PC-3 (cell line): ENCODE measurements around the gene PAX5. TPM values are rescaled to one million over a fixed set of nuclear protein-coding genes. Genes with fewer than 3 reads are reported as not detected.

ENCODE experiments used
- ATAC-seq: fragments of 200-7000 bp; cut with Tn5 transposase; 2 replicates; pipeline ENCODE4 v1.9.1; 2020; ENCODE audit warnings: mild to moderate bottlenecking, moderate library complexity
- BruUV-seq: library from RNA; stranded (reverse); fragments of 400-500 nt; replicated peaks from 2 replicates; lab custom pipeline; 2021; lab: Mats Ljungman, UMichigan
- CTCF ChIA-PET: fragments of 300-600 bp; sonication (Branson Sonifier 250); formaldehyde crosslinking; loops from one replicate; lab custom pipeline; 2022; ENCODE audit warnings: antibody characterized with exemption; lab: Charles Lee
- POLR2A ChIA-PET: fragments of 300-600 bp; sonication (Branson Sonifier 250); formaldehyde crosslinking; loops from one replicate; lab custom pipeline; 2022; ENCODE audit warnings: antibody characterized with exemption; ENCODE audit not compliant: unreplicated experiment; lab: Charles Lee
- DNase-seq: peaks from one replicate; pipeline ENCODE4 v3.0.0-alpha.2; 2015
- H2AFZ ChIP-seq: fragments of 300-600 bp; sonication (generic); 2 replicates; pipeline ENCODE4 v1.6.0; 2016; ENCODE audit warnings: antibody characterized with exemption, low read length
- H3F3A ChIP-seq: fragments of 300-600 bp; sonication (generic); one replicate; pipeline ENCODE4 v1.6.0; 2017; ENCODE audit warnings: antibody characterized with exemption, low read length, control low read depth, mild to moderate bottlenecking; ENCODE audit not compliant: unreplicated experiment
- H3K27ac ChIP-seq: fragments of 300-600 bp; sonication (generic); 2 replicates; pipeline ENCODE4 v1.5.1; 2016; ENCODE audit warnings: mild to moderate bottlenecking, low read length
- H3K27me3 ChIP-seq: fragments of 300-600 bp; sonication (generic); 2 replicates; pipeline ENCODE4 v1.6.1; 2016; ENCODE audit warnings: low read length, mixed read lengths
- H3K36me3 ChIP-seq: fragments of 300-600 bp; sonication (generic); 2 replicates; pipeline ENCODE4 v1.6.1; 2016; ENCODE audit warnings: low read depth, mixed run types, low read length, mixed read lengths
- H3K4me1 ChIP-seq: fragments of 300-600 bp; sonication (generic); 2 replicates; pipeline ENCODE4 v1.5.1; 2016; ENCODE audit warnings: low read length; ENCODE audit not compliant: insufficient read depth
- H3K4me2 ChIP-seq: fragments of 300-600 bp; sonication (generic); 2 replicates; pipeline ENCODE4 v1.6.0; 2016; ENCODE audit warnings: low read length
- H3K4me3 ChIP-seq: fragments of 300-600 bp; sonication (generic); 2 replicates; pipeline ENCODE4 v1.5.1; 2016; ENCODE audit warnings: mild to moderate bottlenecking, low read length, mixed read lengths
- H3K79me2 ChIP-seq: fragments of 300-600 bp; sonication (generic); 2 replicates; pipeline ENCODE4 v1.6.1; 2017; ENCODE audit warnings: low read length, mixed read lengths
- H3K9ac ChIP-seq: fragments of 300-600 bp; sonication (generic); 2 replicates; pipeline ENCODE4 v1.6.0; 2016; ENCODE audit warnings: mild to moderate bottlenecking, low read length
- H3K9me2 ChIP-seq: fragments of 300-600 bp; sonication (generic); replicated peaks from 2 replicates; pipeline ENCODE4 v1.6.1; 2016; ENCODE audit warnings: mixed run types, low read length, mixed read lengths
- H3K9me3 ChIP-seq: fragments of 300-600 bp; sonication (generic); 2 replicates; pipeline ENCODE4 v1.6.1; 2016; ENCODE audit warnings: low read length, mixed read lengths
- H4K20me1 ChIP-seq: fragments of 300-600 bp; sonication (generic); 2 replicates; pipeline ENCODE4 v1.6.1; 2016; ENCODE audit warnings: low read length, mixed read lengths
- EZH2 ChIP-seq: fragments of 300-600 bp; sonication (generic); IDR thresholded peaks from one replicate; pipeline ENCODE4 v1.6.1; 2017; ENCODE audit warnings: antibody characterized with exemption, mild to moderate bottlenecking, low read length; ENCODE audit not compliant: unreplicated experiment
- EZH2phosphoT487 ChIP-seq: fragments of 300-600 bp; sonication (generic); IDR thresholded peaks from 2 replicates; pipeline ENCODE4 v1.6.1; 2018; ENCODE audit warnings: mild to moderate bottlenecking, antibody characterized with exemption, low read length, borderline replicate concordance
- intact Hi-C: fragments of 100-400 bp; cut with micrococcal nuclease; formaldehyde crosslinking; loops from 2 replicates; pipeline ENCODE4 v1.9.0; 2023
- total RNA-seq: library from RNA; depleted of rRNA; stranded (reverse); fragments of >200 nt; gene quantifications from 2 replicates; pipeline ENCODE4 v1.2.3, GENCODE V29; 2014
- TF ChIP-seq, protein P1 (sequence below): fragments of 300-600 bp; sonication (generic); conservative IDR thresholded peaks from 2 replicates; pipeline ENCODE4 v1.5.1; 2017; ENCODE audit warnings: antibody characterized with exemption, low read depth, mild to moderate bottlenecking, low read length

PAX5 gene
- total RNA-seq, 1 experiment from 2014 or later: not detected

GRCh38 chr9:36961561-36962325, 72.3 kb downstream of the PAX5 start:
- POLR2A ChIA-PET: no interaction called here
- no peaks in the 10 kb centered on the region for H3K79me2 ChIP-seq
- BruUV-seq: no TSS peak
- TF ChIP-seq, protein P1, sequence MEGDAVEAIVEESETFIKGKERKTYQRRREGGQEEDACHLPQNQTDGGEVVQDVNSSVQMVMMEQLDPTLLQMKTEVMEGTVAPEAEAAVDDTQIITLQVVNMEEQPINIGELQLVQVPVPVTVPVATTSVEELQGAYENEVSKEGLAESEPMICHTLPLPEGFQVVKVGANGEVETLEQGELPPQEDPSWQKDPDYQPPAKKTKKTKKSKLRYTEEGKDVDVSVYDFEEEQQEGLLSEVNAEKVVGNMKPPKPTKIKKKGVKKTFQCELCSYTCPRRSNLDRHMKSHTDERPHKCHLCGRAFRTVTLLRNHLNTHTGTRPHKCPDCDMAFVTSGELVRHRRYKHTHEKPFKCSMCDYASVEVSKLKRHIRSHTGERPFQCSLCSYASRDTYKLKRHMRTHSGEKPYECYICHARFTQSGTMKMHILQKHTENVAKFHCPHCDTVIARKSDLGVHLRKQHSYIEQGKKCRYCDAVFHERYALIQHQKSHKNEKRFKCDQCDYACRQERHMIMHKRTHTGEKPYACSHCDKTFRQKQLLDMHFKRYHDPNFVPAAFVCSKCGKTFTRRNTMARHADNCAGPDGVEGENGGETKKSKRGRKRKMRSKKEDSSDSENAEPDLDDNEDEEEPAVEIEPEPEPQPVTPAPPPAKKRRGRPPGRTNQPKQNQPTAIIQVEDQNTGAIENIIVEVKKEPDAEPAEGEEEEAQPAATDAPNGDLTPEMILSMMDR: no peak
- no peak for TF ChIP-seq EZH2phosphoT487
- no peak for TF ChIP-seq EZH2
- ATAC-seq (no peak), DNase-seq (no peak)
- H3K4me1 ChIP-seq: no peaks in the 10 kb centered on the region
- peaks cover 15% of the 10 kb centered on the region for H3K27me3 ChIP-seq
- no peaks in the 10 kb centered on the region for H4K20me1 ChIP-seq
- H3K9me3 ChIP-seq: no peaks in the 10 kb centered on the region
- no peak overlapping the region for H3K27ac ChIP-seq
- no peak overlapping the region for H3K9ac ChIP-seq
- H2AFZ ChIP-seq: no peak overlapping the region
- no peaks in the 10 kb centered on the region for H3K9me2 ChIP-seq
- H3K4me2 ChIP-seq: no peak overlapping the region
- intact Hi-C loops: no loop called here
- H3F3A ChIP-seq: no peaks in the 10 kb centered on the region
- H3K36me3 ChIP-seq: no peaks in the 10 kb centered on the region
- CTCF ChIA-PET: no interaction called here
- no peak overlapping the region for H3K4me3 ChIP-seq

DNA sequence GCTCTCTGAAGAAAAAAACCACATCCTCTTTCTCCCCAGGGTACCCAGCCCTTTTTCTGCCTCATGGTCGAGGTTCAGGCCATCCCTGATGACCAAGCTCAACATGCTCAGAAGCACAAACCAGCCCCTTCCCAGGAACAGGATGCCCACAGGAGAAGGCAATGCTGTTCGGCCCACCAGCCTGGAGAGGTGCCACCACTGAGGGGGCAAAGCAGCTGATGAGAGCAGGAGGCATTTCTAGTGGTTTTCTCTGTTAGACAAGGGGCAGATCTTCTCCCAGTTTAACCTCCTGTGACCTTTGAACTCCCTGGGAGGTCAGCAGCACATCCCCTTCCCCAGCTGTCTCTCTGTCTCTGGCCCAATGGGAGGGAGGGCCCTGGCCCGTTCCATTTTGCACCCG, 73.0 kb downstream of the PAX5 start:
- Histone ChIP-seq H3K27me3 (peaks cover 21% of the 10 kb centered on the region), H3K9me3 (no peaks in the 10 kb centered on the region), H3K36me3 (no peaks in the 10 kb centered on the region), H3K4me1 (no peaks in the 10 kb centered on the region), H2AFZ (no peak overlapping the region), H3K4me3 (no peak overlapping the region), H3K9ac (no peak overlapping the region), H3F3A (no peaks in the 10 kb centered on the region), H4K20me1 (no peaks in the 10 kb centered on the region), H3K79me2 (no peaks in the 10 kb centered on the region), H3K27ac (no peak overlapping the region), H3K9me2 (no peaks in the 10 kb centered on the region), H3K4me2 (no peak overlapping the region)
- intact Hi-C loops: no loop called here
- ATAC-seq: no peak
- BruUV-seq: no TSS peak
- no peak for DNase-seq
- ChIA-PET POLR2A (no interaction called here), CTCF (no interaction called here)
- TF ChIP-seq, protein P1: no peak
- TF ChIP-seq EZH2: no peak
- TF ChIP-seq EZH2phosphoT487: no peak

- no peaks in the 10 kb centered on the region for H3K79me2 ChIP-seq
- peaks cover 23% of the 10 kb centered on the region for H3K27me3 ChIP-seq
- no peaks in the 10 kb centered on the region for H3F3A ChIP-seq
- BruUV-seq: no TSS peak
- DNase-seq: no peak
- no peak overlapping the region for H3K9ac ChIP-seq
- TF ChIP-seq EZH2: no peak
- TF ChIP-seq, protein P1: no peak
- no peak for TF ChIP-seq EZH2phosphoT487
- POLR2A ChIA-PET: no interaction called here
- no peaks in the 10 kb centered on the region for H3K4me1 ChIP-seq
- H4K20me1 ChIP-seq: no peaks in the 10 kb centered on the region
- no peaks in the 10 kb centered on the region for H3K36me3 ChIP-seq
- intact Hi-C loops: no loop called here
- no peak overlapping the region for H3K4me2 ChIP-seq
- no peak overlapping the region for H3K27ac ChIP-seq
- no peaks in the 10 kb centered on the region for H3K9me3 ChIP-seq
- CTCF ChIA-PET: no interaction called here
- H2AFZ ChIP-seq: no peak overlapping the region
- H3K4me3 ChIP-seq: no peak overlapping the region
- ATAC-seq: no peak
- no peaks in the 10 kb centered on the region for H3K9me2 ChIP-seq
These were observed 73.5 kb downstream of the PAX5 start for GRCh38 chr9:36960575-36960955.
